Activated CD4-positive, alpha-beta T cell treated with anti-CD3 and anti-CD28 coated beads, Interleukin-2, Interleukin-6, amounts not matched to agents 100 ng/mL and 50 ng/mL, durations not matched to agents 16 hours and 8 hours (primary cell): ENCODE data around the gene TIE1.

Experiments
- DNase-seq: peaks from one replicate; pipeline ENCODE4 v3.0.0-alpha.2; 2020

The TIE1 gene

DNA sequence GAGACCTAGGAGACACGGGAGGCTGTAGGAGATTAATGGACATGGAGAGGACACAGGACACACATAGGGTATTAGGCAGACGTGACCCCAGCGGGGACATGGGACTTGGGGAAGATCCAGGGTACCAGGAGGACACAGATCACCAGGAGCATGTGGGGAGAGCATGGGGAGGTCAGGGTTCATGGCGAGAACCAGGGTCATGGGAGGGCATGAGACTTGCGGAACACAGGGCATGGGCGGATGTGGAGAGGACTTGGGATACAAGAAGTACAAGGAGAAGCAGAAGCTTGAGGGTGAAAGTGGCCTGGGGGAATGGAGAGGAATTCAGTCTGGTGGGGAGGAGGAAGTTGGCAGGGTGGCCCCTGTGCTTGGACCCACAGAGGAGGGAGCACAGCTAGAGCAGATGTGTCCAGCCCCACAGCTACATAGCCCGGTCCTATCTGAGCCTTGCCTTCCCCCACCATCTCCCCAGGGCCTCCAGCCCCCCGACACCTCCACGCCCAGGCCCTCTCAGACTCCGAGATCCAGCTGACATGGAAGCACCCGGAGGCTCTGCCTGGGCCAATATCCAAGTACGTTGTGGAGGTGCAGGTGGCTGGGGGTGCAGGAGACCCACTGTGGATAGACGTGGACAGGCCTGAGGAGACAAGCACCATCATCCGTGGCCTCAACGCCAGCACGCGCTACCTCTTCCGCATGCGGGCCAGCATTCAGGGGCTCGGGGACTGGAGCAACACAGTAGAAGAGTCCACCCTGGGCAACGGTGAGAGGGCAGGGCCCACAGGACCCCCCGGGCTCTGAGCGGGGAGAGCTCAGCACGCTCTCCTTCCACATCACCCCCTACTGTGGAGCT is 12.1 kb downstream of the TIE1 start:
- no peak for DNase-seq

DNA sequence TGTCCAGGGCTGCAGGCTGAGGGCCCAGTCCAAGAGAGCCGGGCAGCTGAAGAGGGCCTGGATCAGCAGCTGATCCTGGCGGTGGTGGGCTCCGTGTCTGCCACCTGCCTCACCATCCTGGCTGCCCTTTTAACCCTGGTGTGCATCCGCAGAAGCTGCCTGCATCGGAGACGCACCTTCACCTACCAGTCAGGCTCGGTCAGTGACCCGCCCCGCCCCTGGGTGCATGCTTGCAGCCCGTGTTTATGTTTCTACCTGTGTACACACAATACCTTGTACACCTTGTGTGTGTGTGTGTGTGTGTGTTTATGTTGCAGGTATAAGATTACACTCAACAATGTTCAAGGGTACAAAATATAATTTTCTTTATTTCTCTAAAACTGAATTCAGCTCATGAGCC is 13.0 kb downstream of the TIE1 start:
- no peak for DNase-seq

DNA sequence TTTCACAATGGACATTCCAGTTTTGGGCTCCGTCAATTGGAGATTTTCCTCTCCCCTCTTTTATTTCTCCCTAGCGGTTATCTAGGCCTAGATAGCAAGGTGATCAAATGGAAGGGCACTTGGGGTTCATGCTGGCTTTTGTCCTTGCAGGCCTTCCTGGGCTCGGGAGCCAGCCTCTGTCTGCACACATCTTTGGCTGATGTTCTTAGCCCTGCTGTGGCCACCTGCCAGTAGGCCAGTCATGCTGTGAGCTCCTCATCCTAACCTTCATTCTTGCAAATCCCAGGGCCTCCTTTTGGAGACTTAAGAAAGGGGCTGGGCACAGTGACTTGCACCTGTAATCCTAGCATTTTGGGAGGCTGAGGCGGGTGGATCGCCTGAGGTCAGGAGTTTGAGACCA is 13.5 kb downstream of the TIE1 start:
- no peak for DNase-seq

DNA sequence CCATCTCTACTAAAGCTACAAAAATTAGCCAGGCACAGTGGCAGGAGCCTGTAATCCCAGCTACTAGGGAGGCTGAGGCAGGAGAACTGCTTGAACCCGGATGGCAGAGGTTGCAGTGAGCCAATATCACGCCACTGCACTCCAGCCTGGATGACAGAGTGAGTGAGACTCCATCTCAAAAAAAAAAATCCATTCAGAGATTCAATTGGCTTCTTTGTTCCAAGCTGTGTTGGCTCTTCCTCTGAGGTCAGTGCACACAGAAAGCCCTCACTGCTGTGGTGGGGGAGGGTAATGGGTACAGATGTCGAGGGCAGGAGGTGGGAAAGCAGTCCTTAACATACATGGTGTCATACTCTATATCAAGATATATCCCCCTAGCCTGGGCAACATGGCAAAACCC is 14.7 kb downstream of the TIE1 start:
- DNase-seq, result no peak

DNA sequence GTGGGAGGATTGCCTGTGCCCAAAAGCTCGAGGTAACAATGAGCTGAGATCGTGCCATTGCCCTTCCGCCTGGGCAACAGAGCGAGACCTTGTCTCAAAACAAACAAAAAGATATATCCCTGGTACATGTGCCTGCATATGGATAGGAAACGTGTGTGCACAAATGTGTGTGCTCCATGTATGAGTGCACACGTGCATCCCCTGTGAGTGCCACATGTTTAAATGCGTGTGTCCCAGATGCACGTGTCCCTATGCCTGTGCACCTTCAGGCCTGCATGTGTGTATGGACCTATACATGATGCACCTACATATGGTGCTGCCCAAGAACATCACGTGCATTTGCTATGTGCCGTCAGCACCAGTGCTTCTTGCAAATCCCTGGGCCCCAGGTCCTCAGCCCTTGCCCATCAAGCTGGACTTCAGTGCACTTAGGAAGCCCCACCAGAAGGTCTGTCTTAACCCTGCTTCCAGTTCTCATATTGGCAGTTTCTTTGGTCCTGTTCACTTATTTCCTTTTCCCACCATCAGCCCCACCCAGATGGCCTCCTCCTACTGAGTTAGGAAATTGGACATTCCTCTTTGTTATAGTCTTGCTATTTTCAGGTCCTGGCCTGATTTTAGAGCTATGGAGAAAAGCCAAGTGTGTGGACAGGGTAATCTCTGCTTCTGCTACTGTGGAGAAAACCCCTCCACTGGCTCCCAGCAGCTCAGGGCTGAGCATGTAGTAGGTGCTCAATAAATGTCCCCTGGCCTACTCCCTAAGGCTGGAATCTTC is 15.4 kb downstream of the TIE1 start:
- no peak for DNase-seq

DNA sequence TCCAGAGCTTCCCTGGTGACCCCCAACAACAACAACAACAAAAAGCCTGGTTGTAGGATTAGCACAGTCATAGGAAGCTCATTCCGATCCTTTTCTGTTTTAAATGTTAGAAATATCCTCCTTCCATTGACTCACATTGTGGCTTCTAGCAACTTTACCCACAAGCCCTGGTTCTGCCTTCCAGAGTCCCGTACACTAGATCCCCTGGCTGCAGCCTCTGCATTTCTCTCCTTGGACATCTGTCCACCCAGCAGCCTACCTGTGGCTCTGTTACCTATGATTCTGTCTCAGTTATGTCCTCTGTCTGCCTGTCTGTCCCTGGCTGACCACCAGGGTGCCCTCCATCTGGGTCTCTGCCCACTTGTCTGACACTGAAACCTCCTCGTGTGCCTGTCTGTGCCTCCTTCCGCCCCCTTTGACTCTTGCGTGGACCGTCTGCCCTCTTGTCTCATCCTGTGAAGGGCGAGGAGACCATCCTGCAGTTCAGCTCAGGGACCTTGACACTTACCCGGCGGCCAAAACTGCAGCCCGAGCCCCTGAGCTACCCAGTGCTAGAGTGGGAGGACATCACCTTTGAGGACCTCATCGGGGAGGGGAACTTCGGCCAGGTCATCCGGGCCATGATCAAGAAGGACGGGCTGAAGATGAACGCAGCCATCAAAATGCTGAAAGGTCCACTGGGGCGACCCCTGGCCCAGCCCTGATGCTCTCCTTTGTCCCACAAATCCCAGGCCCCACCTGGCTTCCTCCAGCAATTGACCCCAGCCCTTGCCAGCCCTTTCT is 16.1 kb downstream of the TIE1 start:
- DNase-seq, result no peak

DNA sequence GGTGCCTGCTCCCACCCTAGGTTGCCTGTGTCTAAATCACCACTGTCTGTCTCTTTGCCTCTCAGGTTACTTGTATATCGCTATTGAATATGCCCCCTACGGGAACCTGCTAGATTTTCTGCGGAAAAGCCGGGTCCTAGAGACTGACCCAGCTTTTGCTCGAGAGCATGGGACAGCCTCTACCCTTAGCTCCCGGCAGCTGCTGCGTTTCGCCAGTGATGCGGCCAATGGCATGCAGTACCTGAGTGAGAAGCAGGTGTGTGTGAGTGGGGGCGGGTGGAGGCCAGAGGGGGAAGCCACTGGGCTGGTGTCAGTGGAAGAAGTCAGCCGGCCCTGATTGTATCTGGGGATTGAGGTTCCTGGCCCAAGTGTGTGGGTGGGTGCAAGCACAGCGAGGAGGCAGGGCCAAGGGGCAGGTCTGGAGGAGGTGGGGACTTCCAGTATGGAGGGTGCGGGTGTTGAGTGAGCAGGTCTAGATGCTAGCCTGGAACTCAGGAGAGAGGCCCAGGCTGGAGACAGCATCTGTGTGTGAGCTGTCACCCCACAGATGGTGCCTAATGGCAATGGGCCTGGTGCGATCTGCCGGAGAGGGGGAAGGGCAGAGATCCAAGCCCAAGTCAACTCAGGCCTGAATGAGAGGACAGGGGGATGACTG is 17.2 kb downstream of the TIE1 start:
- no peak for DNase-seq

DNA sequence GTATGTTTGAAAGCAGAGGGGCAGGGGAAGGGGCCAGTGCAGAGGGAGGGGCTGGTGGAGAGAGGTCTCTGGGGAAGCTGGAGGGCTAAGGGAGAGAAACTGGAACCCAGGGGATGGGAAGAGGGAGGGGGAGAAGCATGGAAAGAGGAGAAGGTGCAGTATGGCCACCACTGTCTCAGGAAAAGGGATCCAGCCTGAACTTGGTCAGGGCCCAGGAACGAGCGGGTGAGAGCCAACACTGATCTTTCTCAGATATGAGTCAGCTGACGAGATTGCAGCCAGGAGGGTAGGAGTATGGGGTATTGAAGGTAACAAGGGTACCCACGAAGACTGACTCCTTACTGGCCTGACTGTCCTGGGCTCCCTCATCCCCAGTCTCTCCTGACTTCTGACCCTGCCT is 18.0 kb downstream of the TIE1 start:
- no peak for DNase-seq

DNA sequence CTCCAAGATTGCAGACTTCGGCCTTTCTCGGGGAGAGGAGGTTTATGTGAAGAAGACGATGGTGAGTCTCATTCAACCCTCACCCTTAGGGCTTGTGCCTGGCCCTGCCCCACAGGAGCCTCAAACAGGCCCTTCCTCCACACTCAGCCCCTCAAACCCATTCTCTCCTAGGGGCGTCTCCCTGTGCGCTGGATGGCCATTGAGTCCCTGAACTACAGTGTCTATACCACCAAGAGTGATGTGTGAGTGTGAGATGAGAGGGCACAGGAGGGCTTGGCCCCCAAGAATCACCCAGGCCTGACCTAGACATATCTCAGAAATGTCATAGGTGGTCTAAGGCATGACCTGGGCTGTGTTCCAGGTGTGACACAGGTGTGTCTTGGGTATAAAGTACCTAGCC is 18.5 kb downstream of the TIE1 start:
- no peak for DNase-seq

DNA sequence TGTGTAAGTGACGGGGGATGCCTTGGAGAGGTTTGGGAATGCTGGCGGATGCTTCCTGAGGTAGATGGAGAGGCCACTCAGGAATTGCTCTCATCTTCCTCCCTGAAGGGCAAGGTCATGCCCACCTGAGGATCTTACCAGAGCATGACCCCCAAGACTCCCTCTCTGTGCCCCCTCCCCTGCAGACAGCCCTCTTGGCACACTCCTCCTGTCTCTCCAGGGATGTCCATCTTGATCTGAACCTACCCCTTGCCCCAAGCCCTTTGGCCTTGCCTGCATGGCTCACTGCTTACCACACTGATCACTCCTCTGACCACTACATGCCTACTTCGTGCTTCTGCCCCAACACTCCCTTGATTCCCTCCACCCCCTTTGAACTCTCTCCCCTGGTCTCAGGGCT is 19.0 kb downstream of the TIE1 start:
- no peak for DNase-seq

DNA sequence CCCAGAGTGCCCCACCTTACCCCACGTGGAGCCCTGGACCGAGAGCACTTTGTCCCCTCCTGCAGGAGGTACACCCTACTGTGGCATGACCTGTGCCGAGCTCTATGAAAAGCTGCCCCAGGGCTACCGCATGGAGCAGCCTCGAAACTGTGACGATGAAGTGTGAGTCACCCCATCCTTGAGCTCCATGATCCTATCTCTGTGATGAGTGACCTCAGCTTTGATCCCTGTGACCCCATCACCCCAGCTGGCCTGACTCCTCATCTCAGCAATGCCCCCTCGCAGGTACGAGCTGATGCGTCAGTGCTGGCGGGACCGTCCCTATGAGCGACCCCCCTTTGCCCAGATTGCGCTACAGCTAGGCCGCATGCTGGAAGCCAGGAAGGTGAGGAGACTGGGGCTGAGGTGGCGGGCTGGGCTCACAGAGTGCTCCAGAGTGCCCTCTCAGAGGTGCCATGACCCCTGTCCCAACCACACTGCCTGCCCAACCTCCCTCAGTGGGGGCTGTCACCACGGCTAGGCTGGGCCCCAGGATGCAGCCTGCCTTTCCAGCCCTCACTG is 20.6 kb downstream of the TIE1 start:
- DNase-seq, result no peak

DNA sequence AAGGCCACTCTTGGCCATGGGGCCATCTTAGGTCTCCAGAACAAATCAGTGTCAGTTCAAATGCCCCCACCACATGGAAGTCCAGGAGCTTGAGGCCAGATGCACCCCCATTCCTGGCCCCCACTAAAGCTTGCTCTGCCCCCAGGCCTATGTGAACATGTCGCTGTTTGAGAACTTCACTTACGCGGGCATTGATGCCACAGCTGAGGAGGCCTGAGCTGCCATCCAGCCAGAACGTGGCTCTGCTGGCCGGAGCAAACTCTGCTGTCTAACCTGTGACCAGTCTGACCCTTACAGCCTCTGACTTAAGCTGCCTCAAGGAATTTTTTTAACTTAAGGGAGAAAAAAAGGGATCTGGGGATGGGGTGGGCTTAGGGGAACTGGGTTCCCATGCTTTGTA is 21.7 kb downstream of the TIE1 start:
- DNase-seq, result no peak

DNA sequence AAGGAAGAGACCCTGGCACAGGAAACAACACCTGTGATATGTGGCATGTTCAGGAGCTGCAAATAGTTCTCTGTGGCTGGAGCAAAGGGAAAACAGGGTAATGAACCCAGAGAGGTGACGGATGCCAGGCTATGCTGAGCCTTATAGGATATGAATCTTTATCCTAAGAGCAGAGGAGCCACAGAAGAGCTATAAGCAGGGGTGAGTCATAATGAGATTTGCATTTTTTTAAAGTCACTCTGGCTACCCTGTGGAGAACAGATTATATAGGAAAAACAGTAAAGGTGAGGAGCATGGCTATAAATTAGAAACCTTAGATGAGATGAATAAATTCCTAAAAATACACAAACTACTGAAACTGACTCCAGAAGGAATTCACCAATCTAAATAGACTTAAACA is 24.0 kb downstream of the TIE1 start:
- no peak for DNase-seq

DNA sequence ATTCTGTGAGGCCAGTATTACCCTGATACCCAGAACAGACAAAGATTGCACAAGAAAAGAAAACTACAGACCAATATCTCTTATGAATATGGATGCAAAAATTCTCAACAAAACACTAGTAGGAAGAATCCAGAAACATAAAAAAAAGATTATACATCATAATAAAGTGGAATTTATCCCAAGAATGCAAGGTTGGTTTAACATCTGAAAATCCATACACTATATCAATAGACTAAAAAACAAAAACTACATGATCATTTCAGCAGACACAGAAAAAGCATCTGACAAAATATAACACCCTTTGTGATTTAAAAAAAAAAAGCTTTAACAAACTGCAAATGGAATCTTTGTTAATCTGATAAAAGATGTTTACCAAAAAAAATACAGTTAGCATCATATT is 24.6 kb downstream of the TIE1 start:
- no peak for DNase-seq

DNA sequence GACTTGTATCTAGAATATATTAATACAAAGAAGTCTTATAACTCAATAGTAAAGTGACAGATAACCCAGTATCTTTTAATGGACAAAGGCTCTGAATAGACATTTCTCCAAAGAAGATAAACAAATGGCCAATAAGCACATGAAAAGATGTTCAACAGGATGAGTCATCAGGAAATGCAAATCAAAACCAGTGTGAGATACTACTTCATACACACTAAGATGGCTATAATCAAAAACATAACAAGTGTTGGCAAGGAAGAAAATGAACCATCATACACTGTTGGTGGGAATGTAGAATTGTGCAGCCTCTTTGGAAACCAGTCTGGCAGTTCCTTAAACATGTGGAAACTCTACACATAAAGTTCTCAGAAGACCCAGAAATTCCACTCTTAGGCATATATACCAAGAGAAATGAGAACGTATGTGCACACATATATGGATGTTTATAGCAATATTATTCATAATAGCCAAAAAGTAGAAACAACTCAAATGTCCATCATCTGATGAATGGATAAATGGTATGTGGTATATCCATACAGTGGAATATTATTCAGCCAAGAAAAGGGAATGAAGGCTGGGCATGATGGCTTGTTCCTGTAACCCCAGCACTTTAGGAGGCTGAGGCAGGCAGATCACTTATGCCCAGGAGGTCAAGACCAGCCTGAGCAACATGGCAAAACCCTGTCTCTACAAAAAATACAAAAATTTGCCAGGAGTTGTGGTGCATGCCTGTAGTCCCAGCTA is 26.9 kb downstream of the TIE1 start:
- no peak for DNase-seq

DNA sequence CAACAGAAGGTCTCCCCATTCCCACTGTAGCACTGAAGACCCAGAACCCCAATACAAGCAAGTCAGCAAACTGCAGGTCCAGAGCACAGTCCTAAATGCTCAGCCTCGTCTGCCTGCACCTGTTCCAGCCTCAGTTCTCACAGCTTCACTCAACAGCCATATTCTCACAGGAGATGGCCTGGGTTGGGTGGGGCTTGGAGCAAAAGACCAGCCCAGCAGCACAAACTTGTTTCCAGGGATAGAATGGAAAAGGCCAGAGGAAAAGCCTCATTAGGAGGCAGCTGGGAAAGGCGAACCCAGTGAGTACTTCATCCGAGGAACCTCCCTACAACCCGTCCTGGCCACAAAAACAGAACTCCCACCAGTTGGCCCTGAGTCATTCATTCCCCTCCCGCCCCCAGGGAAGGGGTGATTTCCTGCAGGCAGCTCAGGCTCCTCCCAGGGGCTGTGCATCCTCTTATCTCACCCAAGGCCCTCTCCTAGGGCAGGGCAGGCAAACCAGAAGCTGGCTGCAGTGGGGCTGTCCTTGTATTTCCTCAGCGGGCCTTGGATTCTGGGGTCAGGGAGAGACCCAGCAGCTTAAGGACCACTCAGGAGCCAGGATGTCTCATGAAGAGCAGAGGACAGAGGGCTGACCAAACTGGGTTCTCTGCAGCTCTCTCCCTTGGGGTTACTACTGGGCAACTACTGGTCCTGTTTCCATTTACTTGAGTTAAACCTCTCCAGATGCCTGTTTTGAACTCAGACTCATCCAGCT is 29.4 kb downstream of the TIE1 start:
- peak; percentile 36 for DNase-seq

DNA sequence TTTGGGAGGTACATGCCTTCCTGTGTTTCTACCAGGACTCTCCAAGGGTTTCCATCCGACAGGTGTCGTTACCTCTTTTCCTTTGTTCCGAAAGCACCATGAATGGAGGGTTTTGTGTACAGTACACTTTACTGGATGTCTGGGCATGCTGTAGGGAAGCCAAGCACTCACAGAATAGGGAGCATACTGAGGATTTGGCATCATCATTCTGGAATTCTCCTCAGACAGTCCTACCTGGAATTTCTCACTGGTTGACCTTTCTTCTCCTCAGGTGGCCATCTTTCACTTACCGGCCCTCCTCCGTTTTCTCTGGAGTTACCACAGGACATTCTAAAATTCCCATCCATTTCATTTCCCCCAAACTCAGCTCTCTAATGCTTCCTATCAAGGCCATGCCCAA is 30.9 kb downstream of the TIE1 start:
- DNase-seq, result no peak

DNA sequence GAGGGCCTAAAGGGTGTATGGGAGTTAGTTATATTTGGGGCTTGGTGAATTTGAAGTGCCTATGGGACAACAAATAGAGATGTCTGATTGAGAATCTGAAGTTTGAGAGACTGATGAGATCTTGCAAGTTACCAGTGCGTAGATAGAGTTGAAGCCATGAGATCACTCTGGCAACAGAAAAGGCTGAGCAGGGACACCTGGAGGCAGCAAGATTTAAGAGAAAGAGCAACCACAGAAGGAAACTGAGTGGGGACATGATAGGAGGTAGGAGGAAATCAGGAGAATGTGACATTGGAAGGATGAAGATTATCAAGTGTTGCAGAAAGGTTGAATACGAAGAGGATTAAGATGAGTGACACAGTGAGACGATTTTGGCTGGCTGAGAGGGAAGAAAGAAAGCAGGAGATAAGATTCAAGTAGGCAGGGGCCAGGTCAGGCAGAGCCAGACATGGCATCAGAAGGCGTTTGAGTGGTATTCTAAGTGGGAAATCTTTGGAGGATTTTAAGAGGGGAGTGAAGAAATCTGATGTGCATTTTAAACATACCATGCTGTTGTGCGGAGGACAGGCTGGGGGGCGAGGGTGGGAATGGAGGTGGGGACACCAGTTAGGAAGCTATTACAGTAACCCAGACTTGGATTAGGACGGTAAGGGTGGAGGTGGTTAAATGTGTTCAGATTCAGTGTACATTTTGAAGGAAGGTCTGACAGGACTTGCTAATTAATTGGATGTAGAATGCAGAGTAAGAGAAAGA is 33.8 kb downstream of the TIE1 start:
- no peak for DNase-seq

DNA sequence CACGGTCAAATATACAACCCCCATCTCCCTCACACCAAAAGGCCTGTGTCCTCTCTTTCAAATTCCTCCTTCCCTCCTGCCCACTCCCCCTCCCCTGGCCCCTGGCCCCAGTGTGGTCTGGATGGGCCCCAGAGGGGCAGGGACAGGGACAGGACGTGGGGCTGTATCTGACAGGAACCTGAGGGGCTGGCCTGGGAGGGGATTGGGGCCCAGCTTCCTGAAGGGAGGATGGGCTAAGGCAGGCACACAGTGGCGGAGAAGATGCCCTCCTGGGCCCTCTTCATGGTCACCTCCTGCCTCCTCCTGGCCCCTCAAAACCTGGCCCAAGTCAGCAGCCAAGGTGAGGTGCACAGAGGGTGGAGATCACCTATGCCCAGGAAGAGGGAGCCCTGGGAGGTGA is 36.8 kb downstream of the TIE1 start, which contains the start of gene MPL:
TSS of gene MPL (plus strand) at position 231 of the 400 bp plus-strand sequence. CDS start at position 262, 31 bp downstream.
- no peak for DNase-seq

DNA sequence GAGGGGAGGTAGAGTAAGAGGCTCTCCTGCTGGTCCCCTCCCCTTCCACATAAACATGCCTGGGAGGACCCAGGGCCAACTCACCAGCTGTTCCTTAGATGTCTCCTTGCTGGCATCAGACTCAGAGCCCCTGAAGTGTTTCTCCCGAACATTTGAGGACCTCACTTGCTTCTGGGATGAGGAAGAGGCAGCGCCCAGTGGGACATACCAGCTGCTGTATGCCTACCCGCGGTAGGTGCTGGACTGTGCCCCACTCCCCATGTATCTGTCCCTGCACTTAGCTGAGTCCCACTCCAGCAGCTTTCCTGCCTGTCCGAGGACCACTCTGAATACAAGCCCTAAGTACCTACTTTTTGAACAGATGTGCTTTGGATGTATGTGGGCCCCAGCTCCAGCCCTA is 37.2 kb downstream of the TIE1 start:
- no peak for DNase-seq
